ACC112 (cell line): Measurements from ENCODE around the gene PGBD1.

Source experiments
- H2AFZ ChIP-seq: fragments of 200-600 bp; sonication (generic); one replicate; pipeline ENCODE4 v1.6.0; 2017; ENCODE audit warnings: antibody characterized with exemption, low read length; ENCODE audit not compliant: unreplicated experiment
- H3K27ac ChIP-seq: fragments of 200-600 bp; sonication (generic); 2 replicates; pipeline ENCODE4 v1.5.1; 2014; ENCODE audit warnings: low read depth, mild to moderate bottlenecking, antibody characterized with exemption, low read length, moderate library complexity
- H3K27me3 ChIP-seq: fragments of 200-600 bp; sonication (generic); 2 replicates; pipeline ENCODE4 v1.6.1; 2014; ENCODE audit warnings: mild to moderate bottlenecking, antibody characterized with exemption, low read length, moderate library complexity, mixed read lengths; ENCODE audit not compliant: insufficient read depth
- H3K36me3 ChIP-seq: fragments of 200-600 bp; sonication (generic); 2 replicates; pipeline ENCODE4 v1.6.1; 2016; ENCODE audit warnings: mild to moderate bottlenecking, antibody characterized with exemption, low read length, moderate library complexity, mixed read lengths; ENCODE audit not compliant: insufficient read depth
- H3K4me1 ChIP-seq: fragments of 200-600 bp; sonication (generic); one replicate; pipeline ENCODE4 v1.6.1; 2016; ENCODE audit warnings: low read length, mixed read lengths; ENCODE audit not compliant: insufficient read depth, unreplicated experiment, control insufficient read depth
- H3K4me3 ChIP-seq: fragments of 200-600 bp; sonication (generic); 2 replicates; pipeline ENCODE4 v1.5.1; 2014; ENCODE audit warnings: mild to moderate bottlenecking, low read depth, low read length
- H3K79me2 ChIP-seq: fragments of 200-600 bp; sonication (generic); one replicate; pipeline ENCODE4 v1.6.0; 2016; ENCODE audit warnings: low read length; ENCODE audit not compliant: control insufficient read depth, unreplicated experiment, insufficient read depth

PGBD1 gene

DNA sequence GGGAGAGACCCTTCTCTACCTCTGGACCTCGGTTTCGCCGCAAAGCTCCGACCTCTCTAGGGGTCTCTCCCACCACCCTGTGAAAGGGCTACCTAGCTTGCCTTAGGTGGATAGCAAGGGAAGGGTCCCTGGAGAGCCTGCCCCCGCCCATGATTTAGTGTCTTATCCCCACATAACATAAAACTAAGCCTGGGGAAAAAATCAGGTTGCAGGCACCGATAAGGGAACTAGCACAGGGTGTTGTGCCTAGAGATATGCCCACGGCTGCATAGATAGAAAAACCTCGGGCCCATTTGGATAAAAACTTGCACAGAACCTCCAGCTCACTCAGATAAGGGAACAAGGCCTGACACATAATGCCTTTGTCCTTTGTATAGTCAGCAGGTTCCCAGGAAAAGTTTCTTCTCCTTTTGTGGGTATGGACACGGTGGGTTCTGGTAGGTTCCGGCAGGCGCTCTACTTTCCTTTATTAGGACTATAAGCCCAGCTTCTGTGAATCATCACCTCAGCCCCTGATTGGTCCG is 53.7 kb downstream of the PGBD1 start:
- Histone ChIP-seq H3K4me3 (peak overlapping the region; percentile 83), H3K27me3 (no peaks in the 10 kb centered on the region), H2AFZ (no peak overlapping the region), H3K4me1 (peaks cover 7% of the 10 kb centered on the region), H3K36me3 (no peaks in the 10 kb centered on the region), H3K27ac (no peak overlapping the region), H3K79me2 (no peaks in the 10 kb centered on the region)

DNA sequence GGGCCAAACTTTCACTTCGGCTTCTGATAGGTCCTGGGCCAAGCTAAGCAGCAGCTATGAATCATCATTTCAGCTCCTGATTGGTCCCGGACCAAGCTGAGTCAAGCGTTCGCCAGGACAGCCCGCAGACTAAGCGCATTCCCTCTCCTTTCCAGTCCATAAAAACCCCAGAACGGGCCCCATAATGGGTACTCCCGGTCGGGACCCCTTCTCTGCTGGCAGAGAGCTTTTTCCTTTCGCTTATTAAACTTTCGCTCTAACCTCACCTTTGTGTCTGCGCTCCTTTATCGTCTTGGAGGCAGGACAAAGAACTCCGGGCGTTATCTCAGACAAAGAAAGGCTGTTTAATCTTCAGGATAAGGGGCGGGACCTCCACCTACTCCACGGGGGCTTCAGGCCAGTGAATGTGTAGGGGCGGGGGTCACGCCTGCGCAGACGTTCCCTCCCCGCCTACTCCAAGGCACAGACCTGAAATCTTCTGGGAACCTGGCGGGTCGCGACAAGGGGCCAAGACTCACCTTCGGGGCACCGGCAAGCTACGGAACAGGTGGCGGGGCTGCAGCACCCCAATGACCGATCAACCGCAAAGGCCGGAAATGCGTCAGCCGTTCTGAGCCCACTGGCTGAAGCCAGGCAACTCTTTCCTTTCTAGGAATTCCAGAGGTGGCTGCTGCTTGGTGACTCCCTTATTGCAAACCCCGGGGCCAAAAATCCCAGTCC is 54.4 kb downstream of the PGBD1 start, which contains the start of gene ZSCAN31:
Gene ZSCAN31, minus strand, starts transcription at position 585 of the 720 bp plus-strand sequence. CDS start 6,465 bp downstream, outside the sequence.
- Histone ChIP-seq H3K4me3 (peak within 1 kb of the TSS; percentile 83), H3K4me1 (peaks cover 7% of the 10 kb centered on the region), H3K27ac (peak within 1 kb of the TSS; percentile 69), H3K36me3 (no peaks in the 10 kb centered on the region), H3K27me3 (peaks cover 3% of the 10 kb centered on the region), H2AFZ (peak within 1 kb of the TSS; percentile 76), H3K79me2 (no peaks in the 10 kb centered on the region)

DNA sequence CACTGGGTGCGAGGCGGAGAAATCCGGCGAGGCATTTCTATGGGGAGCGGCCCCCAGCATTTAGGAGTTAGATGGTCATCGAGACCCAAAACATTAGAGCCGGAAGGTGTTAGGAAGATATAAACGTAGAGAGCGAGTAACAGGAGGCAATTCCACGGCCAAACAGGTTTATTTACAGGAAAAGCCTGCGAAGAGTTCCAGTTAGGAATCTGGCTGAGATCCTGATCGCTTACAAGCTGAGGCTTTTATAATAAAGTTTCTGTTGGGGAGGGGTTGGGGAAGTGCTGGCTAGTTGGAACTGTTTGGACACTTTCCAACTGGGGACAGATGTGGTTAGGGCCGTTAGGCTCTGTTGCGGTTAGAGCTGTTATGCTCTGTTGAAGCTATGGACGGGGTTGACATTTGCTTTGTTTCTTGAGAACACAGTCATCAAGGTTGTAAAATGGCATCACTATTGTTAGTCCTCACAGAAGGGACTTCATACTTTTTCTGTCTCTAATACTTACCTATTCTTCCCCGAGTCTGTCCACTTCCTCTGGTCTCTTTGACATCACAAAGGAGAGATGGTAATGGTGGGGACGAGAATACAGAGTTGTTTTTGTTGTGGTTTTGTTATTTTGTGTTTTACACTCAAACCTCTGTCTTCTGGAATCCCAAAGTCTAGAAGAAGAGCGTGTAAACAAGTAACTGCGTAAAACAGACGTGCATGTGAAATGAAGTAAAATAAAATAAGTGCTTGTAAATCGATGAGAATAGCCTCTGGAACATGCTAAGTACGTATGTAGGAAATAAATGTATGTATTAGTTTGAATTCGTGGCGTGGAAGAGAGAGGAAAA is 55.1 kb downstream of the PGBD1 start:
- peak overlapping the region; percentile 70 for H2AFZ ChIP-seq

GRCh38 chr6:28337121-28337520 is 55.7 kb downstream of the PGBD1 start:
- no peaks in the 10 kb centered on the region for H3K36me3 ChIP-seq
- H3K4me3 ChIP-seq, result peak overlapping the region; percentile 83
- peaks cover 7% of the 10 kb centered on the region for H3K4me1 ChIP-seq
- H2AFZ ChIP-seq, result peak overlapping the region; percentile 70
- no peaks in the 10 kb centered on the region for H3K79me2 ChIP-seq
- H3K27ac ChIP-seq, result no peak overlapping the region
- peaks cover 13% of the 10 kb centered on the region for H3K27me3 ChIP-seq

More for the DNA sequence above, 55.1 kb downstream of the PGBD1 start:
- H3K4me3 ChIP-seq, result peak overlapping the region; percentile 83
- no peaks in the 10 kb centered on the region for H3K36me3 ChIP-seq
- H3K79me2 ChIP-seq, result no peaks in the 10 kb centered on the region
- peaks cover 11% of the 10 kb centered on the region for H3K27me3 ChIP-seq
- peak overlapping the region; percentile 16; the same call in 1 of the 2 replicates for H3K27ac ChIP-seq
- H3K4me1 ChIP-seq, result peaks cover 7% of the 10 kb centered on the region

- peaks cover 7% of the 10 kb centered on the region for H3K4me1 ChIP-seq
- no peaks in the 10 kb centered on the region for H3K79me2 ChIP-seq
- H3K4me3 ChIP-seq, result no peak overlapping the region
- peaks cover 38% of the 10 kb centered on the region for H3K27me3 ChIP-seq
- H3K36me3 ChIP-seq, result no peaks in the 10 kb centered on the region
- no peak overlapping the region for H2AFZ ChIP-seq
- no peak overlapping the region for H3K27ac ChIP-seq
Observed at GRCh38 chr6:28340310-28341095, 59.1 kb downstream of the PGBD1 start.

DNA sequence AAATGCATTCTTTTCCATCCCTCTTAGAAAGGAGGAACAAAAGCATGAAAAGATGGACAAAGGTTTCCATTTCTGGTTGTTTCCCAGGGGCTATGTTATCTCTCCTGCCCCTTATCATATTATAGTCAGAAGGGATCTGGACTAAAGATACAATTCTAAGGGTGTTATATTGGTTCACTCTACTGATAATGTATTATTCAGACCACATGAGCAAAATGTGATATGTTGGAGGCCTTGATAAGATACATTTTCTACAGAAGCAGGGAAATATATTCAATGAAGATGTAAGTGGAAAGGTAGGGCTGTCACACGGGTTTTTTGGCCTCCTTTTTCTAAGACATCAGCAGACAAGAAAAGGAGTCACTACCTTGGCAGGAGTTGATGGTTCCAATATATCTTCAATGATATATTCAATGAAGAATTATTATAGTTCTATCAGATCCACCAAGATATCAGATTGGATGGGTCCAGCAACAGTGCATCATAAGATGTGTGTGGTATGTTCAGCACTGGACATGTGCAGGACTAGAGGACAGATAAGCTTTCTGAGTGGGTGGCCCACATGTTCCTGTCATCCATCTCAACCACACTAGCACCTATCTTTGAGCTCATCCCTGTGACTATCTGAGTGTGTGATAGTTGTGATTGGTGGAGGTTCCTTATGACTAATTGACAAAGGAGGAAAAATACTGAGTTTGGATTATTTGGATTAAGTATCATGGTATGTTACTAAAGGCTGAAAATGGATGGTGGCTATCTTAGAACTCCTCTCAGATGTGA is 62.7 kb downstream of the PGBD1 start:
- no peak overlapping the region for H3K27ac ChIP-seq
- no peak overlapping the region for H3K4me3 ChIP-seq
- no peak overlapping the region for H2AFZ ChIP-seq
- peaks cover 66% of the 10 kb centered on the region for H3K27me3 ChIP-seq
- no peaks in the 10 kb centered on the region for H3K79me2 ChIP-seq
- no peaks in the 10 kb centered on the region for H3K4me1 ChIP-seq
- no peaks in the 10 kb centered on the region for H3K36me3 ChIP-seq

- peaks cover 4% of the 10 kb centered on the region for H3K79me2 ChIP-seq
- no peak overlapping the region for H3K27ac ChIP-seq
- H3K36me3 ChIP-seq, result no peaks in the 10 kb centered on the region
- no peak overlapping the region for H2AFZ ChIP-seq
- H3K4me3 ChIP-seq, result no peak overlapping the region
- no peaks in the 10 kb centered on the region for H3K4me1 ChIP-seq
- H3K27me3 ChIP-seq, result peaks cover 66% of the 10 kb centered on the region
Observed at GRCh38 chr6:28345201-28345600, 63.8 kb downstream of the PGBD1 start.

DNA sequence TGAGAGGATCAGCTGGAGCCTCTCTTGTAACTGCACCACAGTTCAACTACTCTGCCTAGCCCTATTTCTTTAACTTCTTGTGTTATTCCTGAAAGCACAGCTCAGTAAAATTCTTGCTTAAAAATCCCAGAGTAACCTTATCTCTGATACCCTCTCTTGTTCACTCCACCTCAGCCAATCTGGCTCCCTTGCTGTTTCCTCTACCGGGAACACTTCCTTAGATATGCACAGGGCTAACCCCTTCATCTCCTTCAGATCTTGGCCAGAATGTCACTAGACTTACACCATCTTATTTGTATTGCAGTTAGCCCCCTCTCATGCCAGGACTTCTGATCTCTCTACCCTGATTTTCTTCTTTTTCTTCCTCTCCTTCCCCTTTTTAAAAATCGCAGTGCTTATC is 65.7 kb downstream of the PGBD1 start:
- Histone ChIP-seq H3K27me3 (peaks cover 53% of the 10 kb centered on the region), H3K79me2 (peaks cover 22% of the 10 kb centered on the region), H3K36me3 (no peaks in the 10 kb centered on the region)

GRCh38 chr6:28349344-28349891 is 68.0 kb downstream of the PGBD1 start:
- no peaks in the 10 kb centered on the region for H3K36me3 ChIP-seq
- peak overlapping the region; percentile 98 for H2AFZ ChIP-seq
- H3K4me3 ChIP-seq, result peak overlapping the region; percentile 95
- peaks cover 38% of the 10 kb centered on the region for H3K27me3 ChIP-seq
- H3K4me1 ChIP-seq, result peaks cover 12% of the 10 kb centered on the region
- no peak overlapping the region for H3K27ac ChIP-seq
- peaks cover 42% of the 10 kb centered on the region for H3K79me2 ChIP-seq

More for the DNA sequence above, 65.7 kb downstream of the PGBD1 start:
- peaks cover 12% of the 10 kb centered on the region for H3K4me1 ChIP-seq
- H3K4me3 ChIP-seq, result no peak overlapping the region
- no peak overlapping the region for H3K27ac ChIP-seq
- H2AFZ ChIP-seq, result no peak overlapping the region
